Activated naive CD8-positive, alpha-beta T cell treated with anti-CD3 and anti-CD28 coated beads, Interleukin-2, amount 50 U/mL, for 16 hours (primary cell): ENCODE results near the gene LAMA4.

ENCODE experiments used
- DNase-seq: peaks from one replicate; pipeline ENCODE4 v3.0.0-alpha.2; 2020; ENCODE audit warnings: low read depth, low spot score

The LAMA4 gene, protein sequence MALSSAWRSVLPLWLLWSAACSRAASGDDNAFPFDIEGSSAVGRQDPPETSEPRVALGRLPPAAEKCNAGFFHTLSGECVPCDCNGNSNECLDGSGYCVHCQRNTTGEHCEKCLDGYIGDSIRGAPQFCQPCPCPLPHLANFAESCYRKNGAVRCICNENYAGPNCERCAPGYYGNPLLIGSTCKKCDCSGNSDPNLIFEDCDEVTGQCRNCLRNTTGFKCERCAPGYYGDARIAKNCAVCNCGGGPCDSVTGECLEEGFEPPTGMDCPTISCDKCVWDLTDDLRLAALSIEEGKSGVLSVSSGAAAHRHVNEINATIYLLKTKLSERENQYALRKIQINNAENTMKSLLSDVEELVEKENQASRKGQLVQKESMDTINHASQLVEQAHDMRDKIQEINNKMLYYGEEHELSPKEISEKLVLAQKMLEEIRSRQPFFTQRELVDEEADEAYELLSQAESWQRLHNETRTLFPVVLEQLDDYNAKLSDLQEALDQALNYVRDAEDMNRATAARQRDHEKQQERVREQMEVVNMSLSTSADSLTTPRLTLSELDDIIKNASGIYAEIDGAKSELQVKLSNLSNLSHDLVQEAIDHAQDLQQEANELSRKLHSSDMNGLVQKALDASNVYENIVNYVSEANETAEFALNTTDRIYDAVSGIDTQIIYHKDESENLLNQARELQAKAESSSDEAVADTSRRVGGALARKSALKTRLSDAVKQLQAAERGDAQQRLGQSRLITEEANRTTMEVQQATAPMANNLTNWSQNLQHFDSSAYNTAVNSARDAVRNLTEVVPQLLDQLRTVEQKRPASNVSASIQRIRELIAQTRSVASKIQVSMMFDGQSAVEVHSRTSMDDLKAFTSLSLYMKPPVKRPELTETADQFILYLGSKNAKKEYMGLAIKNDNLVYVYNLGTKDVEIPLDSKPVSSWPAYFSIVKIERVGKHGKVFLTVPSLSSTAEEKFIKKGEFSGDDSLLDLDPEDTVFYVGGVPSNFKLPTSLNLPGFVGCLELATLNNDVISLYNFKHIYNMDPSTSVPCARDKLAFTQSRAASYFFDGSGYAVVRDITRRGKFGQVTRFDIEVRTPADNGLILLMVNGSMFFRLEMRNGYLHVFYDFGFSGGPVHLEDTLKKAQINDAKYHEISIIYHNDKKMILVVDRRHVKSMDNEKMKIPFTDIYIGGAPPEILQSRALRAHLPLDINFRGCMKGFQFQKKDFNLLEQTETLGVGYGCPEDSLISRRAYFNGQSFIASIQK (N-terminal part only)

DNA sequence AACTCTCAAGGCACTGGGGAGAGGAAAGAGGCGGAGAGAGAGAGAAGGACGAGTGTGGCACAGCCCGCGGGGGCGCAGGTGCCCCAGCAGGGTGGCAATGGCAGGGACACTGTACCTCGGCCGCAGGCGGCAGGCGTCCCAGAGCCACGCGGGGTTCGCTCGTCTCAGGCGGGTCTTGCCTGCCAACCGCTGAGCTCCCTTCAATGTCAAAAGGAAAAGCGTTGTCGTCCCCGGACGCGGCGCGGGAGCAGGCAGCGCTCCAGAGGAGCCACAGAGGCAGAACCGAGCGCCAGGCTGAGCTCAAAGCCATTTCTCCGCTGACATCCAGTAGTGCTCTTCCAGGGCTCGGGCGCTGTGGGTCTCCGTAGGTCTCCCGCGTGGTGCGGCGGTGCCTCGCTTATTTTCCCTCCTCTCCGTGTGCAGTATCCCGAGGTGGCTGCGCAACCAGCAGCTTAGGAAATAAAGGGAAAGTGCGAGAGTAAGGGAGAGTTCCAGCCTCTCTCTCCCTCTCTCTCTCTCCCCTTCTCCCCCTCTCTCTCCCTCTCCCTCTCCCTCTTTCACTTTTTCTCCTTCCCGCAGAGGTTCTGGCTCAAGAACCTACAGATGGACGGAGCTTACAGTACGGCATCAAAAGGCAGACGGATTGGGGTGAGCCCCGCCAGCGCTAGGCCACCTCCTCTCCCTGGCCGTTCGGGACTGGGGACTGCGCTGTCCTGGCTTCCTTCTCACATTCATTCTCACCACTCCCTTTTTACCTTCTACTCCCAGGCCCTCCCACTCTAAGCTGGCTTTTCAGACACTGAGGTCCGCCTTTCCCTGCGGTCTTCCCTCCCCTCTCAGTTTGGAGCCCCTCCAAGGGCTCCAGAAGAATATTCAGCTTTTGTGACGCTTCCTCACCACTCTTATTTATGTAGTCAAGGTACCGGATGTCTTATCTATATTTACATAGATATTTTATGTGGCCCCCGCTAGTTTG, at the start of gene LAMA4:
LAMA4 (minus strand) TSS at position 727 of the 976 bp plus-strand sequence; CDS start at position 310, 417 bp downstream.
- DNase-seq: no peak

DNA sequence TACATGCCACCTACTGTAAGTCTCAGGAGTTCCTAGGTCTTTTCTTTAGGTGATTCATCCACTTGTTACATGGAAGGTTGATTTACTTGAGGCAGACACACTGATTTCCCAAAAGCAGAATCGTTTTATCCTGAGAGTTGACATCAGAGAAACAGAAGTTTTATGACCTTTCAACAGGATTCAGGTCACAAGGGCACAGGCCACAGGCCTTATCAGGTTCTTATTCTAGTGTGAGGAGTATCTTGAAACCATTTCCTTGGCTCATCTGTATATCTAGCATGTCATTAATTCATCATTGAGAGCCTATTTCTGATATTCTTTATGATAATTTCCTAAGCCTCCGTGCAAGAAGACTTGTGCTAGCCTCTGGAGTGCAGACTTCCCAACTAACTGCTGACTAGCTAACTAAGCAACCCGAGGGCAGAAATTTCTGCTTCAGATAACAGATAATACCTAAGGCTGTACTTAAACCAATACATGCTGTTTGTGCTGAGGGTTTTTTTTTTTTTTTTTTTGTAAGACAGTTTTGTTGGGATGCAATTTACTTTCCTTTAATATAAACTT, 47.9 kb upstream of the LAMA4 start:
- DNase-seq: no peak

DNA sequence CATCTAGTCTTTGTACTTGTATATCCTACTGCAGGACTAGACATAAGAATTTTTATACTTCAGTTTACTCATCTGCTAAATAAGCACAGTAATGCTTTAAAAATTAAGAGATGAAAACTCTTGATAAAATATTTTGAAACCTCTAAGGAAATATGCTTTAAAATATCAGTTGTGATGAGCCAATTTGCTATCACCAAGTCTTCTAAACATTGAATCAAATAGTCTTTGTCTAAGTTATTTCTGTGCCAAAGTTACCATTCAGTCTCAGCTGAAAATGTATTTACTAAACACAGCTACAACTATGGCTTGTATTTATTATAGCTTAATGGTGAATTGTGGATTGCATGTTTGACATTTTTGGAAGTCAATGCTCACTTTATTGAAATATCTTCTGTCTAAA, 46.5 kb upstream of the LAMA4 start:
- DNase-seq: no peak

DNA sequence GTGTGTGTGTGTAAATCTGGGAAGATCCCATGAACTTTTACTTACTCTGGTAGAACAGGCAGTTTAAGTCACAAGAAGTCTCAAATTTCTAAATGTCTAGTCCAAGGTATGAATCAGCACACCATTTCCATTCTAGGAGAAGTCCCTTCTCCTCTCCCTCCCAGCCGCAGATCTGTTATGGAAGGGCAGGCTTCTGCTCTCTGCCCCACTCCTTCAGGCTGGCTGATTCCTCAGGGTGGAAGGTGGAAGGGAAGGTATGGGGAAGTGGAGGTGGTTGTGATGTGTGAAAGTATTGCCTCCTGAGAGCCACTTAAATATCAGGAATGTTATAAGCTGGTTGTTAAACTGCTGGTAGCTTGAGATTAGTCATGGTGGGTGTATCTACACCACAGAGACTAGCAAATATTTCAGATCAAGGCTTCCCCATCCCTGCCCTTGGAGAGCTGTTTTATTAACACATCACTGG, 44.5 kb upstream of the LAMA4 start:
- no peak for DNase-seq

DNA sequence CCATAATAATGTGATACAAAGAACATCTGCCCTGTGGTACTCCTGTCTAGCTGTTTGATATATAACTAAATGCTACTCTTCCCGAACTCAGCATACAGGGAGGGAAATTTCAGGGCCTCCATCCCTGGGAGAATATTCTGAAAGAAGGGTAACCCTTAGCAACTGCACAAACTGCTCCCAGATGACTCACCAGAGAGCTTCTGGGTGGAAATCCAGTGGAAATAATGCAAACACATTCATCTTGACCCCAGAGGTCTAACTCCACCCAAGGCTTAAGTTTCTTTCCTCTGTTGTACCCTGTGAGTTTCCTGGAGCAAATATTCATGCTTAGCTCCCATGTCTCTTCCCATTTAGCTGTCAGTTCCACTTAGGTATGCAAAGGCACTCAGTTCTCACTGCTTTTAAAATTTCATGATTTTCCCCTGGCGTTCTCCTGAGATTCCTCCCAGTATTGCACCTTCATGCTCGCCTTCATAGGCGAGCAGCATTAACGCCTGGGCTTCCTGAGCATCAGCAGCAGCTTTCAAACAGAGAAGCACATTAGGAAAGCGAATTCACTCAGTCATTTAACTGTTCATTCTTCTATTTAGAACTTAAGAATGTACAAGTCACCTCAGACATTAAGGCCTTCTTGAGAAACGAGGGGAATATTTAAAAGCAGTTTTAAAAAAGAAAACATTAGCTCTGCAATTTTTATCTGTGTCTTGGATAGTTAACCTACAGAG, 43.8 kb upstream of the LAMA4 start:
- no peak for DNase-seq

DNA sequence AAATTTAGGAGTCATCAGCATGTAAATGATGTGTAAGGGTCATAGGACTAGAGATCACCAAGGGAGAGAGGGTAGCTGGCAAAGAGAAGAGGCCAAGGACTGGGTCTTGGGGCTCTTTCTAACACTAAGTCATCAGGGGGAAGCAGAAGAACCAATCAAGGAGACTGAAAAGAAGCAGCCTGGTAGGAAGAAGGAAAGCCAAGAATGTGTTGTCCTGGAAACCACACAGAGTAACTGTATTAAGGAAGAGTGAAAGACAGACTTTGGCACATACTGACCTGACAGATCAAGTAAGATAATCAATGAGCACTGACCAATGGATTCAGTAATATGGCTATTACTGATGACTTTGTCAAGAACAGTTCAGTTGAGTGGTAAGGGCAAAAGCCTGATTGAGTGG, 42.3 kb upstream of the LAMA4 start:
- no peak for DNase-seq

DNA sequence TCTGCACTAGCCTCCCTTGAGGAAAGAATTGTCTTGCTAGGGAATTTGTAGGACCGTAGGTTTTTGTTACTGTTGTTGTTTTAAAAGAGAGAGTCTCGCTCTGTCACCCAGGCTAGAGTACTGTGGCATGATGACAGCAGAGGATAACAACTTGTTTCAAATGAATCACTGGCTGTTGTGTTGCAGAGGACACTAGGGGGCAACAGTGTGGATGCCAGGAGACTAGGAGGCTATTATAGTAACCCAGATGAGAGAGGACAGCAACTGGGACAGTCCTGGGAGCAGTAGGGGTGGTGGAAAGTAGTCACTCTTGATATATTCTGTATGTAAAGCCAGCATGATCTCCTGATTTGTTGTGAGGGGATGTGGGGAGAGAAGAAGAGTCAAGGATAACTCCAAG, 41.8 kb upstream of the LAMA4 start:
- DNase-seq: no peak

DNA sequence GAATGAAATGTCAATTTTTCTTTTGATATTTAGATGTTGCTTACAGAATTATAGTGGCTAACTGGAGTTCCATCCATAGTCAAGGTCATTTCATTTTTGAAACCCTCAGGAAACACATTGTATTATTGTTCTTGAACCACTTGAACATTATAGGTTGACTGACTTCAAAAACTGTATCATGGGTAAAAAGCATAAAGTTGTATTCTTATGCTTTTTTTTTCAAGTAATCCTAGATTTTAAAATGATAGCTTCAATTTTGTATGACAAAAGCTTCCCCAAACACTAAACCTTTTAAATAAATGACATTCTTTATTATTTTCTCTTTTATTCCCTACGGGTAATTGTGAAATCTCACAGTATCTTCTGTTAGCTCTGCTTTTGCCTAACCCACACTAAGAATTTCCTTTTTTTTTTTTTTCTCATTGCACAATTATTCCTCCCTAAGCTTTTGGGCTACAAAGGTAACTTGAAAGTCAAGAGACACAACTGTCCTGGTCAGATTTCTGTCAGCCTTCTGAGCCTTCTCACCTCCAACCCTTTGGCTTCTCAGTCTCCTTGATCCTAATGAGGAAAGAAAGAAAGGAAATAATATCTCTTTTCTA, 36.9 kb upstream of the LAMA4 start:
- no peak for DNase-seq

DNA sequence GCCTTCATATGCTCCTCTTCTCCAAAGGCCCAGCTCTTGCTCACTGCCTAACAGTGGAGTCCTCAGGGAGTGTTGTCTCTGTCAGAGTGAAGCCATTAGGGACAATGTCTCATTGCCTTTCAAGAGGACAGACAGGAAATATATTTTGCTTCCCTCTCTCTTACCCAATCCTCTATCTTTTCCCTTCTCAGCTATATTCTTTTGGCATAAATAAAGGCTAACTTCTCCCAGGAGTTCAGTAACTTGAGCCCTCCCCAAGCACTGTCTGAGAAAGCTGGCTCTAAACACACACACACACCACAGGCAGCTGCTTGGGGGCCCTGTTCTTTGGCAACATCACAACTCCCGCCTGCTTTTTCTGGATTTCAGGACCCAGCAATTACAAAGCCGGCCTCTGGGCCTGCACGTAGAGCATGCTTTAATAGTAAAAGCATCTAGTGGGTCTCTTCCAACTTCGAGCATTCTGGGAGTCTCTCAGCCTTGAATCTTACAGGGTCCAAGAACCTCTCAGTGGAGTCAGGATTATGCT, 34.7 kb upstream of the LAMA4 start:
- no peak for DNase-seq

DNA sequence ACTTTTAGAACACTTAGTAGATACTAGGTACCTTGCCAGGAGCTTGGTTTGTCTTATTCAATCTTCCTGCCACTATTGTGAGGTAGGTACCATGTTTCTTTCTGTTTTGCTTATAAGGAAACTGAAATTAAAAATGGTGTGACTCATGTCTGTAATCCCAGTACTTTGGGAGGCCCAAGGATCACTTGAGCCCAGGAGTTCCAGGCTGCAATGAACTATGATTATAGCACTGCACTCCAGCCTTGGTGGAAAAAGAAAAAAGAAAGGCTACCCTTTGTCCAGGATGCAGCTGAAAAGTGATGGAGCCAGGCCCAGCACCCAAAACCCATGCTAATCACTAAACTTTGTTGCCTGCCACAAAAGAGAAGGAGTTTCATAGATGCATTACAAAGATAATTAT, 34.1 kb upstream of the LAMA4 start:
- no peak for DNase-seq

DNA sequence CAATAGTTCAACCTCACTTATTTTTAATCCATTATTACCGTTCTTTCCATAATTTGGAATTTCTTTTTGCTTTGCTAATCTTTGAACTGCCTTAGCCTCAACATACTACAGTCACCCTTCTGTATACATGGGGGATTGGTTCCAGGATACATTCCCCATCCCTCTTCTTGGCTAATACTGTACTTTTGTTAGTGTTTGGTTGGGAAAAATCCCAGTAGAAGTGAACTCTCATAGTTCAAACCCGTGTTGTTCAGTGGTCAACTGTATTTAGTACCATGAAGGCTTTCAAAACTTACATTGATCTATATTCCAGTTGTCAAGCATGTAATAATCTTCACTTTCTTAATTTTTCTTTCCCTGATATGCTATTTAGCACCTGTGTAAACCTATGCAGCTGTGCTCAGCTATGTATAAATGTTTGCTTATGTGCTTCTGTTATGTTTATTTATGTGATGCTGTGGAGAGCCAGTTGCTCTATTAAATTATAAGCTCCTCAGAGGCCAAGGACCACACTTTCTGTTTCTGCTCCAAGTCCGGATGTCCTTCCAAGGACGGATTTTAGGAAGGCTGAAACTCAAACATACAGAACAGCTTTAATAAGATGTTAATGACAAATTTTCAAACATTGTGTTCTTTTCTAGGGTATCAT, 33.3 kb upstream of the LAMA4 start:
- DNase-seq: no peak

DNA sequence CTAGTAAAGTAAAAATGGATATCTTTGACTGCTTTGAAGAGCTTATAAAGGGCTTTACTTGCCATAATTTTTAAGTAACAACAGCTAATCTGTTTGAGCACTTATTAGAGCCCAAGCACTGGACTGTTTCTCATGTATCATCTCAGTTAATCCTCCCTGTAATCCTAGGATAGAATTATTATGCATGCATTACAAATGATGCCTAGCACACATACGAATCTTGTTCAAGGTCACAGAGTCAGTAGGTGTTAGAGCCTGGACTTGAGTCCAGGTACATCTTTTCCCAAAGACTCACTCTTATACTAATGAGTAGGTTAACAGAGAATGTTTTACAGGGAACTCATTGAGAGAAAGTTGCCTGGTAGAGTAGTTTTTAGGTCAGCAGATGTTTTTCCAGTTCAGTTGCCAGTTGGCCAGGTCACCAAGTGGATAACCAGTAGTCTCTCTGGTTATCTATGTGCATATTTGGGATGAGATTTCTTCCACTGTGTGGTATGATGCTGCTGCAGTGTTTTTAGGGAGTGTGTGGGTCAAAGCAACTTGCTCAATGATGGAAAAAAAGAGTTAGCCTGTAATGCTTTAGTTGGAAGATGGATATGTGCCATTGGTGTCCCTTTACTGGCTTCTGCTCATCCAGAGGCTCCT, 32.3 kb upstream of the LAMA4 start:
- no peak for DNase-seq

DNA sequence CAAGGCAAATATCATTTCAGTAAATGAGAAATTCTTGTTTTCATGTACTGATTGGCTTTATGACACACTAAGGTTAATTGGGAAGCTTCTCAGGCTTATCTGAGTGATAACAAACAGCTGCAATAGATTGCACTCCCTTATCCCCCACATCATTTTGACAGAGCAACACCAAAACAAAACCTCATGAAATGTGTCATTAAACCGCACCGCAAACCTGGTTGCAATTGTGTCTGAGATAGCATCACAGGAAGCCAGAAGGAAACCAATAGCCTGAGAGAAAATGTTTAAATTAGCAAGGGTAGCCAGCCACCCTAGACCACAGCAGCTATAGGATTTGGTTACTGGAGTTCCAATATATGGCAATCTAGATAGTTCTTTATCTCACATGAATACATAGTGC, 31.6 kb upstream of the LAMA4 start:
- no peak for DNase-seq

DNA sequence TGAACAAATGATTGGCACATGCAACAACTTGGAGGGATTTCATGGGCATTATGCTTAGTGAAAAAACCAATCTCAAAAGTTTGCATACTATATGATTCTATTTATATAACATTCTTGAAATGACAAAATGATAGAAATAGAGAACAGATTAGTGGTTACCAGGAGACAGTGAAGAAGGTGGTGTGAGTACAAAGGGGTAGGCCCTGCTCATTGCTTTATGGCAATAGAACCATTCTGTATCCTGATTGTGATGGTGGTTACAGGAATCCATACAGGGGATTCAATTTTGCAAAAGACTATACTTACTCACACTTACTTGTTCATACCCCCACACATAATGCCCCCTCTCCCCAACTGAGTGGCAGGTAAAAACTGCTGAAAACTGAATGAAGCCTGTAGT, 30.2 kb upstream of the LAMA4 start:
- DNase-seq: no peak

DNA sequence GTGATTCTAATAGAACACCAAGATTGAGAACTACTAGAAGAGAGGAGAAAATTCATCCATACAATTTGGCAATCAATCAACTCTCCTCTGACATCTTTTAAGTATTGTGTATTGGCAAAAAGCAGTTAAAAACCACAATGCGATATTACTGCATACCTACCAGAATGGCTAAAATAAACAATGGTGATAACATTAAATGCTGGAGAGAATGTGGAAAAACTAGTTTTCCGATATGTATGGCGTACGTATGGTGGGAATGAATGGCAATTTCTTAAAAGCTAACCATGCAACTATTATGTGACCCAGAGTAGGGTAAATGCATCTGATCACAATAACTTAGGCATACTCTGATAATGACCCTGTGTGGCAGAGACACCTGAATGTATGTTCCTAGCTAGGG, 29.3 kb upstream of the LAMA4 start:
- no peak for DNase-seq

DNA sequence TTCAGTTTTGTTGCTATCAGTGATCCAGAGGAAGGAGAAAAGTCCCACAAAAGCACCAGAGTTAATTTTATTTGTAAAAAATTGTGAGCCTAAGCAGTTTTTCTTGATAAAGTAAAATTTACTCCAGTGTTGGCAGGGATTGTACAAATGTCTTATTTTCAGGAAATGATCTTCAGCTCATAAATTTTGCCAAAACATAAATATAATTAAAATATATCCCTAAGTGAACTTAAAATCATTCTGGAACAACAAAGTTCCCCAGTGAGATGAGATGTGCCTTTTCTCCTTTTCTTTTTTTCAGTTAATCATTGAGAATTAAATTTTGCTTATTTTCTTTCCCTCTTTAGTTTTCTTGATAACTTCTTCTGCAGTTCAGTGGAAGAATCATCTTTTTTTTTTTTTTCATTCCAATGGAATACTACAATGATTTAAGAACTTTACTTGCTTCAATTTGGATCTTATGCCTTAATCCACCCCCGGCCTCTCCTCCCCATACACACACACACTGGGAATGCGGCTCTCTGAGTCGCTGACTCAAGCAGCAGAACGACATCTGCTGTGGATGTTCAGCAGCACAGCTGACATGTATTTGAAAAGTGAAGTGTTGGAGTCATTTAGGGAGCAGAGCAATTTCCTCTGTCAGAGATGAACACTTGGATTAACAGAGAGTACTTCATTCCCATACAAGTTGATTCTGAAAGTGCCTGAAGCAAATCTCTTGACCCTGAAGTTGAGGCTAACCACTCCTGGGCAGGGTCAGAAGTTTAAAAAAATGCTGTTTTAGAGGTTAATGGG, 27.7 kb upstream of the LAMA4 start:
- no peak for DNase-seq
